Measurements from ENCODE around the gene PLXNA4. TPM values are rescaled to one million over a fixed set of nuclear protein-coding genes. Genes with fewer than 3 reads are reported as not detected.

PLXNA4 gene, protein sequence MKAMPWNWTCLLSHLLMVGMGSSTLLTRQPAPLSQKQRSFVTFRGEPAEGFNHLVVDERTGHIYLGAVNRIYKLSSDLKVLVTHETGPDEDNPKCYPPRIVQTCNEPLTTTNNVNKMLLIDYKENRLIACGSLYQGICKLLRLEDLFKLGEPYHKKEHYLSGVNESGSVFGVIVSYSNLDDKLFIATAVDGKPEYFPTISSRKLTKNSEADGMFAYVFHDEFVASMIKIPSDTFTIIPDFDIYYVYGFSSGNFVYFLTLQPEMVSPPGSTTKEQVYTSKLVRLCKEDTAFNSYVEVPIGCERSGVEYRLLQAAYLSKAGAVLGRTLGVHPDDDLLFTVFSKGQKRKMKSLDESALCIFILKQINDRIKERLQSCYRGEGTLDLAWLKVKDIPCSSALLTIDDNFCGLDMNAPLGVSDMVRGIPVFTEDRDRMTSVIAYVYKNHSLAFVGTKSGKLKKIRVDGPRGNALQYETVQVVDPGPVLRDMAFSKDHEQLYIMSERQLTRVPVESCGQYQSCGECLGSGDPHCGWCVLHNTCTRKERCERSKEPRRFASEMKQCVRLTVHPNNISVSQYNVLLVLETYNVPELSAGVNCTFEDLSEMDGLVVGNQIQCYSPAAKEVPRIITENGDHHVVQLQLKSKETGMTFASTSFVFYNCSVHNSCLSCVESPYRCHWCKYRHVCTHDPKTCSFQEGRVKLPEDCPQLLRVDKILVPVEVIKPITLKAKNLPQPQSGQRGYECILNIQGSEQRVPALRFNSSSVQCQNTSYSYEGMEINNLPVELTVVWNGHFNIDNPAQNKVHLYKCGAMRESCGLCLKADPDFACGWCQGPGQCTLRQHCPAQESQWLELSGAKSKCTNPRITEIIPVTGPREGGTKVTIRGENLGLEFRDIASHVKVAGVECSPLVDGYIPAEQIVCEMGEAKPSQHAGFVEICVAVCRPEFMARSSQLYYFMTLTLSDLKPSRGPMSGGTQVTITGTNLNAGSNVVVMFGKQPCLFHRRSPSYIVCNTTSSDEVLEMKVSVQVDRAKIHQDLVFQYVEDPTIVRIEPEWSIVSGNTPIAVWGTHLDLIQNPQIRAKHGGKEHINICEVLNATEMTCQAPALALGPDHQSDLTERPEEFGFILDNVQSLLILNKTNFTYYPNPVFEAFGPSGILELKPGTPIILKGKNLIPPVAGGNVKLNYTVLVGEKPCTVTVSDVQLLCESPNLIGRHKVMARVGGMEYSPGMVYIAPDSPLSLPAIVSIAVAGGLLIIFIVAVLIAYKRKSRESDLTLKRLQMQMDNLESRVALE (N-terminal part only)
- polyA plus RNA-seq (2012; ENCODE audit: low read depth, missing spikeins), result not detected

DNA sequence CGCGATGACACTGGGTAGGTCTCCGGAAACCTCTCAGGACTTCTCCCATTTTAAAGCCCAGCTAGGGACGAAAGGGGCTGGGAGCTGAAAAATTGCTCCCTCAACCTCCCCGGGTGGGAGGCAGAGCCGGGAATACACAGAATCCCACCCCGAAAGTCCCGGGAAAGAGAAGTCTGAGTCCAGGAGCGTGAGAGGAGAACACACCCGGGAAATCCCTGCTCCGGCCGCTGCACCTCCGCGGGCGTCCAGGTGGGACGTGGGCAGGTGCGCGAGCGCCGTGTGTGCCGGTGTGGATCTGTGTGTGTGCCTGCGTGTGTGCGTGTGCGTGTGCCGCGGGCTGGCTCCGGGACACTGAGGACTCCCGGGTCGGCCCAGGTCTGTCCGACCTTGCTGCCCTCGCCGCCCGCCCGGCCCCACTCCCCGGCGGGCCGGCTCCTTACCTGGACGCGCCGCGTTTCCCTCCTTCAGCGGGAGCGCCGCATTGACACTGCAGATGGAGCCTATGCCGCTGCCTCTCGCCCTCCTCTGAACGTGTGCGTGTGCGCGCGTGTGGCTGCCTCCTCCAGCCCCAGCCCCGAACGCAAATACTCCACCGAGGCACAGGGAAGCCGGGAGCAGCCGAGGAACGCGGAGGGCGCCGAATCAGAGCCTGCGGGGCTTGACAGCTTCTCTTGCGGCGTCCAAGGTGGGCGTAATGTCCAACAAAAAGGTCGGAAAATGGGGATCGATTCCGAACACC lies at the start of gene PLXNA4:
TSS of gene PLXNA4 (minus strand) at position 489 of the 739 bp plus-strand sequence. CDS start 67,777 bp downstream, outside the sequence.
- FAIRE-seq (no peak), DNase-seq (ENCODE audit: insufficient read length, low spot score) (no peak)
- TF ChIP-seq POLR2A (IDR thresholded peaks at IDR 0.05; ENCODE audit: low read depth, low read length) (no peak), TAF1 (IDR thresholded peaks at IDR 0.05; ENCODE audit: low read depth, low read length) (no peak), SPI1 (IDR thresholded peaks at IDR 0.05; ENCODE audit: low read depth, low read length) (no peak), POLR2AphosphoS5 (IDR thresholded peaks at IDR 0.05; ENCODE audit: low read depth, low read length) (no peak), POU2F2 (IDR thresholded peaks at IDR 0.05; ENCODE audit: low read depth, low read length) (no peak)

DNA sequence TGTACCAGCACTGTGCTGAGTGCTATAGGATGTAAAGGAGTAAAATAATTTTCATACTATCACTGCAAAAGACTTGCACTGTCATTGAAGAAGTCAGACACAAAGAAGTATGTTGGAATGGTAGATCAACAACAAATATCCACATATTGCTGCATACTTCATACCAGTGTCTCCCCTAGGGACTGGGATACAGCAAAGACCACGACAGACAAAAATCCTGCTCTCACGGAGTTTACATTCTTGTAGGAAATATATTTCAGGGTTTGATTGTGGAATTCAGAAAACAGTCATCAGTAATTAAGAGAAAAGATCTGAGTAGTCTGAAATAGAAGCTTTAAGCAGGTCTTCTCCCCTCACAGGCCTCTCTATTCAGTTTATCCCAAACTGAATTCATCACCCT lies 49.4 kb upstream of the PLXNA4 start:
- no peak for DNase-seq (ENCODE audit: insufficient read length, low spot score)
- FAIRE-seq, result no peak
- TF ChIP-seq PAX5 (IDR thresholded peaks at IDR 0.05; ENCODE audit: insufficient read depth, low read length, severe bottlenecking) (no peak), POLR2AphosphoS5 (IDR thresholded peaks at IDR 0.05; ENCODE audit: low read depth, low read length) (no peak), TAF1 (IDR thresholded peaks at IDR 0.05; ENCODE audit: low read depth, low read length) (no peak), POU2F2 (IDR thresholded peaks at IDR 0.05; ENCODE audit: low read depth, low read length) (no peak), POLR2A (IDR thresholded peaks at IDR 0.05; ENCODE audit: low read depth, low read length) (no peak), SPI1 (IDR thresholded peaks at IDR 0.05; ENCODE audit: low read depth, low read length) (no peak)

DNA sequence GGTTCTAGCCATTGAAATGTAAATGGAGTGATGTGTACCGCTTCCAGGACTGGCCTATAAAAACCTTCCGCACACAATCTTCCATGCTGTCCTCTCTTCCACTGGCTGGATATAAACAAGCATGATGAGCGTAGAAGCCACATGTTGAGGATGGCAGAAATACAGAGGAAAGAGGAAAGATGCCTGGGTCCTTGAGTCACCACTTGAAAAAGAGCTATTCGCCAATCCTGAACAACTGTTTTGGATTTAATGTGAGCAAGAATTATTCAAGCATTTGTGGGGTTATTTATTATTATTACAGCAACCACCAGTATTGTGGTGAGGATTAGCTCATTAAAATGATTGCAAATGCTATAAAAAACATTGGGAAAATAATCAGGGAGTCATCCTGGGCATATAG lies 45.8 kb upstream of the PLXNA4 start:
- DNase-seq (ENCODE audit: insufficient read length, low spot score) (no peak), FAIRE-seq (no peak)
- TF ChIP-seq SPI1 (IDR thresholded peaks at IDR 0.05; ENCODE audit: low read depth, low read length), result no peak
- no peak for TF ChIP-seq POLR2A (IDR thresholded peaks at IDR 0.05; ENCODE audit: low read depth, low read length)
- no peak for TF ChIP-seq PAX5 (IDR thresholded peaks at IDR 0.05; ENCODE audit: insufficient read depth, low read length, severe bottlenecking)
- no peak for TF ChIP-seq POLR2AphosphoS5 (IDR thresholded peaks at IDR 0.05; ENCODE audit: low read depth, low read length)
- TF ChIP-seq POU2F2 (IDR thresholded peaks at IDR 0.05; ENCODE audit: low read depth, low read length), result no peak
- TF ChIP-seq TAF1 (IDR thresholded peaks at IDR 0.05; ENCODE audit: low read depth, low read length), result no peak

DNA sequence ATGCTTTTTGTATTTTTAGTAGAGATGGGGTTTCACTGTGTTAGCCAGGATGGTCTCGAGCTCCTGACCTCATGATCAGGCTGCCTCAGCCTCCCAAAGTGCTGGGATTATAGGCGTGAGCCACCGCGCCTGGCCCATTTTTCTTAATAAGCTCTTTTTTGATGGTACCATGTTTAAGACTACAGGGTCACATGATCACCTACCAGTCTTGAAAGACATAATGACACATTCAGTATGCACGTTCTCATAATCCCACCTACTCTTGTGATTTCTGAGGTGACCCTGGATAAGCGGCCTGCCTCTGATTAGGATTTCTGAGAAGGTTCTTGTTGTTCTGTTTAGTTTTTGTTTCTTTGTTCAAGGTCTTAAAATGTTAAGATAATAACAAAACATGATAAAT lies 43.7 kb upstream of the PLXNA4 start:
- no peak for TF ChIP-seq POU2F2 (IDR thresholded peaks at IDR 0.05; ENCODE audit: low read depth, low read length)
- DNase-seq (ENCODE audit: insufficient read length, low spot score) (no peak), FAIRE-seq (no peak)

DNA sequence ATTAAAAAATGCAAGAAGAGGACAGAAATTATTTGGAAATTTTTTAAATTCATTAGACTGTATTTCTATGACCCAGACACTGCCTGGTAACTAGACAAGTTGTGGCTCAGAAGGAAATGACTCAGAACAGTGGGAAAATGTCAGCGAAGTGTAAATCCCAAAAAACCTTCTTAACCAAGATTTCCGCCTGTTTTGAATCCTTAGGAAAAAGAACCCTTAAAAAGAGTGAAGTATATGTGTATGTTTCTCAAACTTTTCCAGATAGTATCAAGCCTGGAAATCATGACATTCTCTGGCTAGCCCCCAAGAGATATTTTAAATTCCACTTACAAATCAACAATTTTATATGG lies 42.7 kb upstream of the PLXNA4 start:
- DNase-seq (ENCODE audit: insufficient read length, low spot score) (no peak), FAIRE-seq (no peak)
- TF ChIP-seq PAX5 (IDR thresholded peaks at IDR 0.05; ENCODE audit: insufficient read depth, low read length, severe bottlenecking) (no peak), POU2F2 (IDR thresholded peaks at IDR 0.05; ENCODE audit: low read depth, low read length) (no peak), POLR2A (IDR thresholded peaks at IDR 0.05; ENCODE audit: low read depth, low read length) (no peak), TAF1 (IDR thresholded peaks at IDR 0.05; ENCODE audit: low read depth, low read length) (no peak), SPI1 (IDR thresholded peaks at IDR 0.05; ENCODE audit: low read depth, low read length) (no peak), POLR2AphosphoS5 (IDR thresholded peaks at IDR 0.05; ENCODE audit: low read depth, low read length) (no peak)

DNA sequence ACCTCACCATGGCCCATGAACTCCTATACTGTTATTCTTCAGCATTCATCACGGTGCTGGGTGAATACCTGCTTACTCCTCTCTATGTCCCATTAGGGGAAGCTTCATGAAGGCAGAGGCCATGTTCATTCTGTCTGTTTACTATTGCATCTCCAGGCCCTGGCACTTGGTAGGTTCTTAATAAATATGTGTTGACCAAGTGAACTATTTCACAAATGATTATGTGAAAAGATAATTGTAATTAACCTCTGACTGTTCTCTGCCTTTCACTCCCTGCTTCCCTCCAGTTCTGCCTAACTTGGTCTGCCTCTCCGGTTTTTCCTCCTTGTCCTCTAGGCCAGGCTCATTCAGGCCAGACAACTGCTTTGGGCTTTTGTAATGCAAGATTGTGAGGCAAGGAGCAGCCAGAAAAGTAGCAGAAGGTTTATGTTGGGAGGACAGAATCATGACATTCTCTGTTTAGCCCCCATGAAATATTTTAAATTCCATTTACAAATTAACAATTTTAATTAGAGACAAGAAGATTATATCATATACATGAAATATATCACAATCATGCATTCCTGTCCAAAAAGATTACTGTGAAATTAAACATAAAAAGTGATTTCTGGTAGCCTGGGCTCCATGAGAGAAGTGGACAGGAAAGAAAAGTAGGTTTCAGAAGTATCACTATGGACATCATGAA lies 42.1 kb upstream of the PLXNA4 start:
- FAIRE-seq (no peak), DNase-seq (ENCODE audit: insufficient read length, low spot score) (no peak)
- no peak for TF ChIP-seq SPI1 (IDR thresholded peaks at IDR 0.05; ENCODE audit: low read depth, low read length)
- TF ChIP-seq TAF1 (IDR thresholded peaks at IDR 0.05; ENCODE audit: low read depth, low read length), result no peak
- no peak for TF ChIP-seq POLR2AphosphoS5 (IDR thresholded peaks at IDR 0.05; ENCODE audit: low read depth, low read length)
- no peak for TF ChIP-seq POU2F2 (IDR thresholded peaks at IDR 0.05; ENCODE audit: low read depth, low read length)
- no peak for TF ChIP-seq POLR2A (IDR thresholded peaks at IDR 0.05; ENCODE audit: low read depth, low read length)
- no peak for TF ChIP-seq PAX5 (IDR thresholded peaks at IDR 0.05; ENCODE audit: insufficient read depth, low read length, severe bottlenecking)

DNA sequence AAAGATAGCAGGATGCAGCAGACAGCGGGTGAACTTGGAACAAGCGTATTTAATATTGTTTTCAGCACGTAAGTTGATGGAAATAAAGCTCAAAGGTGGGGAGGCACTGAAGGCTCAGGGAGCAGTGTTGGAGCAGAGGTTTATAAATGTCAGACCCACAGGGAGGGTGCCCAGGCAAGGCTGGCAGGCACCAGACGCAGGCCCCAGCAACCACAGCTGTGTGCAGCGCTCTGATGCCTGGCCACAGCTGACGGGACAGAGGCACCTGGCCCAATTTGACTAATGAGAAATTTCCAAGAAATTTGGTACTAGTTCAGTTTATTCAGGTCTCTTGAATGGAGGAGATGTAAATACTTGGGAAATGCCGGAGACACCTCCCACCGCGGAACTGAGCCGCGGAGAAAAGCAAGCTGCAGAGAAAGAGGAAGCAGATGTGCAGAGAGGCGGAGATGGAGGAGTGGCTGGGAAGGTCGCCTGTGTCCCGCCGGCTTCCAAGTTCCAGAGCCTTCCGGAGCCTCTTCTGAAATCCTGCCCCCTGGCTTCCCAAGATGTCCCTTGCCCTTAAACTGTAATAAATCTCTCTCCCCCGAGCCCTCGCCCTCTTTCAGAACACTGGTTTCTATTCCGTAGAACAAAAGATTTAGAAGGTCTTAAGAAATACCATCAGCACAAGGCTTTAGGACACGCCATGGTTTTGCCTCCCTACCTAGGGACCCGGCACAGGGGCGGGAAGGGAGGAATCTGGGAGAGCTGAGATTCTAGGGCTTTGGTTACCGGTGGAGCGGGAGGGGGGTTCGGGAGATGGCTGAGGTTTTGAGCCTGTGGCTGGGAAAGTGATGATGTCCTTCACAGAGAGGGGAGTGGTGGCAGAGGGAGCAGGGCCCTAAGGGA lies 38.4 kb upstream of the PLXNA4 start:
- TF ChIP-seq POLR2A (IDR thresholded peaks at IDR 0.05; ENCODE audit: low read depth, low read length), result no peak
- no peak for TF ChIP-seq SPI1 (IDR thresholded peaks at IDR 0.05; ENCODE audit: low read depth, low read length)
- peak; percentile 28 for DNase-seq (ENCODE audit: insufficient read length, low spot score)
- FAIRE-seq, result no peak

DNA sequence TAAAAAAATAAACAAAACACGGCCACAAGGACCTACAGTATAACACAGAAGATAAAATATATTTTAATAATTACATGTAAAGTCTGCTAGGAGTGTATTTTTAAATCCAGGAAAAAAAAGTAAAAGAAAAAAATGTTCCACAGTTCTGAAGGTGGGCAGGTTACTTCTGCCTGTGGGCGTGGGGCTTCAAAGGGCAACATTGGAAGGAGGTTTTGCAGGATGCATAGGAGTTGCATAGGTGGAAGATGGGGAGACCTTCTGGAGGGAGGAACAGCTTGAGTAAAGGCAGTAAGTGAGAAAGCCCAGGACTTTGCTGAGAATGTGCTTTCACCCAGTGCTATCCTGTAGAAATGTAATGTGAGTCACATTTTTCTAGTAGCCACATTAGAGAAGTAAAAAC lies 37.5 kb upstream of the PLXNA4 start:
- no peak for FAIRE-seq
- DNase-seq (ENCODE audit: insufficient read length, low spot score), result no peak
- no peak for TF ChIP-seq POLR2A (IDR thresholded peaks at IDR 0.05; ENCODE audit: low read depth, low read length)
- TF ChIP-seq PAX5 (IDR thresholded peaks at IDR 0.05; ENCODE audit: insufficient read depth, low read length, severe bottlenecking), result no peak
- no peak for TF ChIP-seq SPI1 (IDR thresholded peaks at IDR 0.05; ENCODE audit: low read depth, low read length)
- TF ChIP-seq POLR2AphosphoS5 (IDR thresholded peaks at IDR 0.05; ENCODE audit: low read depth, low read length), result no peak
